DMS53 treated with DMSO at 0.1 percent for 48 hours (cell line): Measurements from ENCODE around the gene PSMD5.
A peak's percentile ranks its signal among the peaks of the same experiment; 100 is the strongest.

ENCODE experiments used
- DNase-seq: peaks from one replicate; lab custom pipeline; 2025; ENCODE audit not compliant: unreplicated experiment; lab: John Stamatoyannopoulos, UW

Gene PSMD5

GRCh38 chr9:120875643-120875953 is 32.9 kb upstream of the PSMD5 start:
- no peak for DNase-seq

GRCh38 chr9:120875195-120875565 is 32.5 kb upstream of the PSMD5 start:
- DNase-seq = no peak

- no peak for DNase-seq
Measured at GRCh38 chr9:120874226-120875194, 31.8 kb upstream of the PSMD5 start.

GRCh38 chr9:120873512-120873911 is 30.8 kb upstream of the PSMD5 start:
- peak; percentile 91 for DNase-seq

- no peak for DNase-seq
Measured at GRCh38 chr9:120872791-120873502, 30.2 kb upstream of the PSMD5 start.

GRCh38 chr9:120870206-120870605 is 27.5 kb upstream of the PSMD5 start:
- DNase-seq = no peak

GRCh38 chr9:120869726-120870125 is 27.0 kb upstream of the PSMD5 start:
- DNase-seq = no peak

GRCh38 chr9:120869360-120869687 is 26.6 kb upstream of the PSMD5 start:
- DNase-seq = no peak

- peak; percentile 93 for DNase-seq
Measured at GRCh38 chr9:120868676-120869359, 26.1 kb upstream of the PSMD5 start.

GRCh38 chr9:120868339-120868675 is 25.6 kb upstream of the PSMD5 start:
- no peak for DNase-seq

- DNase-seq = no peak
Measured at GRCh38 chr9:120867676-120868338, 25.1 kb upstream of the PSMD5 start.

GRCh38 chr9:120866651-120867050 is 23.9 kb upstream of the PSMD5 start:
- no peak for DNase-seq

GRCh38 chr9:120865809-120866208 is 23.1 kb upstream of the PSMD5 start:
- DNase-seq = no peak

GRCh38 chr9:120865176-120865575 is 22.5 kb upstream of the PSMD5 start:
- no peak for DNase-seq

GRCh38 chr9:120864719-120865118 is 22.0 kb upstream of the PSMD5 start:
- DNase-seq = no peak

- DNase-seq = no peak
Measured at GRCh38 chr9:120863833-120864232, 21.1 kb upstream of the PSMD5 start.

GRCh38 chr9:120862452-120862851 is 19.7 kb upstream of the PSMD5 start:
- DNase-seq = no peak

GRCh38 chr9:120861935-120862334 is 19.2 kb upstream of the PSMD5 start:
- no peak for DNase-seq

- DNase-seq = peak; percentile 84
Measured at GRCh38 chr9:120860083-120860482, 17.4 kb upstream of the PSMD5 start.

GRCh38 chr9:120859361-120859760 is 16.6 kb upstream of the PSMD5 start:
- DNase-seq = no peak

- DNase-seq = peak; percentile 49
Measured at GRCh38 chr9:120857902-120858301, 15.2 kb upstream of the PSMD5 start.

- peak; percentile 89 for DNase-seq
Measured at GRCh38 chr9:120857481-120857880, 14.8 kb upstream of the PSMD5 start.
